GM19099 (cell line): ENCODE data around the gene PPP1R3D.
A peak's percentile ranks its signal among the peaks of the same experiment; 100 is the strongest.

Source experiments
- POLR2A ChIP-seq: IDR thresholded peaks from 3 replicates; pipeline ENCODE4 v1.6.1; 2011; ENCODE audit warnings: low read depth; ENCODE audit not compliant: insufficient read length; ENCODE audit errors: extremely low read depth

Gene PPP1R3D, protein sequence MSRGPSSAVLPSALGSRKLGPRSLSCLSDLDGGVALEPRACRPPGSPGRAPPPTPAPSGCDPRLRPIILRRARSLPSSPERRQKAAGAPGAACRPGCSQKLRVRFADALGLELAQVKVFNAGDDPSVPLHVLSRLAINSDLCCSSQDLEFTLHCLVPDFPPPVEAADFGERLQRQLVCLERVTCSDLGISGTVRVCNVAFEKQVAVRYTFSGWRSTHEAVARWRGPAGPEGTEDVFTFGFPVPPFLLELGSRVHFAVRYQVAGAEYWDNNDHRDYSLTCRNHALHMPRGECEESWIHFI

DNA sequence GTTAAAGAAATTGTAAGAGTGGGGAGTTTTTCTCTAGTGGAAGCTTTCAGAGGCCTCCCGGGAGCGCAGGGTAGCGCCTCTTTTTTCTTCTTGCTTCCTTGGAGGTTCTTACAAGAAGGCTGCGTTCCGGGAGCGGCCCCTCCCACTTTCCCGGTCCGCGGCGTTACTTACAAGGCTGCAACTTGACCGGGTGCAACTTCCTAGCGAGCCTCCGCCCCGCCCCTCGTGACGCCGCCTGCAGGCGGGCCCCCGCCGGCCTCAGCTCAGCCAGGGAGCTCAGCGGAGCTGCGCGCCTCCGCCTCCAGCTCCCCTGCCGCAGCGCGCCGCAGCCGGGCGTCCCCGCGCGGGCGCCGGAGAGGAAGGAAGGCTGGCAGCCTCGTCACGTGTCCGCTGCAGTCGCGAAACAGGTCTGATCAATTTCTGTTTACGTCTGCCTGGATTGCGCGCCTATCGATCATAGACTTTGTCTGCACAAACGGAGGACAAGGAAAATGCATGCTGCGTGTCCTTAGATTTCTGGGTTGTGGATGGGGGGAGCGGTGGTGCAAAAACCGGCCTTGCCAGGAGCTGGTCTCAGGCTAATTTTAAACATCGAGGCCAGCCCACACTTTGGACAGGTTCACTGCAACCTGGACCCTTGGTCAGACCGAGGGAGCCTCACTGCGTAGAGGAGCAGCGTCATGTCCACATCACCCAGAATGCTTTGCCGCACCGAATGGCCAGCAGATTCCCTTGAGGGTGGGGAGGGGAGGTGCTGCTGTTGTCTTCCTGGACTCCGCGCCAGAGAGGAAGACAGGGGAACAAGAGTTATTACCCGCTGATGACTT, at the start of gene PPP1R3D, which contains the start of gene FAM217B:
TSS of gene PPP1R3D (minus strand) at position 177 of the 827 bp plus-strand sequence. CDS start 374 bp downstream, outside the sequence.
TSS of gene FAM217B (plus strand) at position 261 of the 827 bp plus-strand sequence. CDS start 3,555 bp downstream, outside the sequence.
- TF ChIP-seq POLR2A, result peak; percentile 85

DNA sequence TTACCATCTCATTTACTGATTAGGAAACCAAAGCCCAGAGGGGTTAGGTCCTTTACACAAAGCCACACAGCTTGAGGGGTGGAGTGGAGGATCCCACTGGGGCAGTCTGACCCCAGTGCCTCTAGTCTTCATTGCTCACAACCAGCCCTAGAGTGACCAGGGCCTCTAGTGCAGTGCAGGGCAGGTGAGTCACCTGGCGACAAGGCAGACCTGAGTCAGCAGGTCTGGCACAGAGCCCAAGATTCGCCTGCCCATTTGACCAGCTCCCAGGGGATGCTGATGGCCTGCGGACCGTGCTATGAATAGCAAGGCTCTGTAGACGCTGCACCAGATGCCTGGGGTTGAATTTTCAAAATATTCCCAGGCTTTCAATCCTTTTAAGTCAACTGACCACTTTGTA, 48.0 kb upstream of the PPP1R3D start:
- TF ChIP-seq POLR2A, result no peak

DNA sequence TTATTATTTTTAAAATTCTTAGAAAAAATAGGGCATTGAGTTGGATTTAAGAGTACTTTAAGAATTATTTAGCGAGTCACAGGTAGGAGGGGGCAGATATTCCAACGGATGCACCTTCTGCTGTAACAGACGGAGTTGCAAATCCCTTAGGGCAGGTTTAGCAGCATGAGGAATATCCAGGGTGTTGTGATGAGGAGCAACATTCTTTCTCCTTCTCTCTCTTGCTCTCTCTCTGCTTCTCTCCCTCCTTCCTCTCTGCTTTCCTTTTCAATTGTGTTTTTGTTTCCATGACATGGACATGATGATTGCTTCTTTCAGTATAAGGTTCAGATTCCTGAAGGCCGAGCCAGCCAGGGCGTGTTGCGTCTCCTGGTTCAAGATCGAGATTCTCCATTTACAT, 47.0 kb upstream of the PPP1R3D start:
- no peak for TF ChIP-seq POLR2A

DNA sequence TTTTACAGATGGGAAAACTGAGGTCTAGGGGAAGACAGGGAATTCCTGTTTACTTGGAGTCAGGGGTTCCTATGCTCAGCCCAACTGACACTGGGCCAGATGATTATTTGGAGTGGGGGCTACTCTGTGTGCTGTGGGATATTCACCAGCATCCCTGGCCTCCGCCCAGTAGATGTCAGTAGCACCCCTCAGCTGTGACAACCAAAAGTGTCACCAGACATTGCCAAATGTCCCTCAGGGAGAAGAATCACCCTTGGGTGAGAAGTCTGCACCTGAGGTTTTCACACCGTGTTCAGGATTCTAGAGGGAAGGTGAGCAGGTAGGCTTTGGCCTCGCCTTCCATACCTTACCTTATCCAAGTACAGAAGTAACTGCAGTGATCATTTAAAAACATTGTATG, 45.8 kb upstream of the PPP1R3D start:
- no peak for TF ChIP-seq POLR2A

DNA sequence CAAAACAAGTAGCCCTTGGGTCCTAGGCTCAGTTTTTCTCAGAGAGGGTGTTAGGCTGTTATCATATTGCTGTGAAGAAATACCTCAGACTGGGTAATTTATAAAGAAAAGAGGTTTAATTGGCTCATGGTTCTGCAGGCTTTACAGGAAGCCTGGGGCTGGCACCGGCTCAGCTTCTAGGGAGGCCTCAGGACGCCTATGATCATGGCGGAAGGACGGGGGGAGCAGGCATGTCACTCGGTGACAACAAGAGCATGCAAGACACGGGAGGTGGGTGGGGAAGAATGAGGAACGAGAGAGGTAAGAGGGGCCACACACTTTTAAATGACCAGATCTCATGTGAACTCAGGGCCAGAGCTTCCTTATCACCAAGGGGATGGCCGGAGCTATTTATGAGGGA, 45.1 kb upstream of the PPP1R3D start:
- TF ChIP-seq POLR2A, result no peak

DNA sequence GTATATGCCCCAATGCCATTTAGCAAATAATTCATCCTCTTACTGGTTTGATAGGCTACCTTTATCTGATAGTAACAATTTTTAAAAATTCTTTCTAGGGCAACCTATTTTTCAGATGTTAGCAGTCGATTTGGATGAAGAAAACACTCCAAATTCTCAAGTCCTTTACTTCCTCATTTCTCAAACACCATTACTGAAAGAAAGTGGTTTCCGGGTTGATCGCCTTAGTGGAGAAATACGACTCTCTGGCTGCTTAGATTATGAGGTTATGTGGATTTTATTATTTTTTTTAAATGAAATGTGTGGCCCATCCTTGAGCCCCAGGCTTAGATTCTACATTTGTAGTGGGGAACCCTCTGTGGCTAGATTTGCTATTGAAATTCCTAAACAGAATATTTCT, 44.4 kb upstream of the PPP1R3D start:
- TF ChIP-seq POLR2A, result no peak

DNA sequence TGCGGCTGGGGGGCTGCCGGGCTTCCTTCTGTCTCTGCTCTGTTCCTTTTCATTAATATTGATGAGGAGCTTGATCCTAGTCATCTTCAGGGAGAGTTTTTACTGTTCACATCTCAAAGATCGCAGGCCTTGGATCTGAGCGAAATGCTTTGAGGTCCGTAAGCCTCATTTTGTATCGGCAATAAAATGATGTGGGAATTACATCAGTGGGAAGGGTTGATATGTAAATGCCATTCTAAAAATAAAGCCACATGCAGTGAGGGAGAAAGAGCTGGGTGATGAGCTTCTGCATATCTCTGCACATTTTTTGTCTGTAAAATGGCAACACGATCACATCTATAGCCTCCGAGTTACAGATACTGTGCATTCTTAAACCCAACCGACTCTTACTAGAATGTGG, 43.0 kb upstream of the PPP1R3D start:
- TF ChIP-seq POLR2A, result no peak

DNA sequence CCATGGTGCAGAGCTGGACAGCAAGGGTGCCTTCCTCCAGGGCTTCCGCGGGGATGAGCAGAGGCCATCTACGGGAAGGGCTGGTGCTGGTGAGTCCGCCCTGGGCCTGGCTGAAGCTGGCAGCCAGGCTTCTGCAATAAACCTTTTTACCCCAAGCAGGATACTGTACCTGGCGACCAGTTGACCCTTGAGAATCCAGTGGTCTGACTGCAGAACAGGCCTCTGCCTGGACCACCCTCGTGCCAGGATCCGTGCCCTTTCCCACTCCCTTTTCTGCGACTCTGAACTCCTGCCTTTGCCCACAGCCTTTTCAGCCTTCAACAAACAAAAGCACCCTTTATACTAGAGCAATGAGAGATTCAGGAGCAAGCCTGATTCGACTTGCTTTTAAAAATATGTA, 37.0 kb upstream of the PPP1R3D start:
- TF ChIP-seq POLR2A, result no peak

DNA sequence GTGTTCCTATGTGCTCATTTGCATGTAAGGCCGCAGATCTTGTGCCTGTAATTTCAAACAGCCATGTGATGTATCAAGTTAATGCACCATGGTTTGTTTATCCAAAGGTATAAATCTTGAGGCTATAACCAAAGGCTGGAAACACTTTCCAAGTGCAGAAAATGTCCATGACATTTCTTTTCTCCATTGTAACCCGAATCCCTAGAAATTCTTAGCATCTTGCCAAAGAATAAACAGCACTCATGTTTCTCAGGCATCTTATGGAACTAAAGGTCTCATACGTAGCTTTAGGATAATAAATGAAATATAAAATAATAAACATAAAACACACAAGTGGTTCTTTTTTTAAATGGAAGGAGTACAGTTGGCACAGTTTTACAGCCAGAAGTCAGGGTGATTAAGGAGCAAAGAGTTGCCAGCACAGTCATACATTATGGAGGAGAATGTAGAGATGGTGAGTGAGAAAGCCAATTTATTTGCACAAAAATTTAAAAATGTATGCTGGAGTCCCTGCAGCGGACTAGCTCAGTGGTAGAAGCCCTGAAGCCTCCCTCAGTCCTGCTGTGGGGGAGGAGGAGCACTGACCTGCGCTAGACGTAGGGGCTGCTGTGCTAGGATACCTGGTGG, 36.2 kb upstream of the PPP1R3D start:
- no peak for TF ChIP-seq POLR2A

DNA sequence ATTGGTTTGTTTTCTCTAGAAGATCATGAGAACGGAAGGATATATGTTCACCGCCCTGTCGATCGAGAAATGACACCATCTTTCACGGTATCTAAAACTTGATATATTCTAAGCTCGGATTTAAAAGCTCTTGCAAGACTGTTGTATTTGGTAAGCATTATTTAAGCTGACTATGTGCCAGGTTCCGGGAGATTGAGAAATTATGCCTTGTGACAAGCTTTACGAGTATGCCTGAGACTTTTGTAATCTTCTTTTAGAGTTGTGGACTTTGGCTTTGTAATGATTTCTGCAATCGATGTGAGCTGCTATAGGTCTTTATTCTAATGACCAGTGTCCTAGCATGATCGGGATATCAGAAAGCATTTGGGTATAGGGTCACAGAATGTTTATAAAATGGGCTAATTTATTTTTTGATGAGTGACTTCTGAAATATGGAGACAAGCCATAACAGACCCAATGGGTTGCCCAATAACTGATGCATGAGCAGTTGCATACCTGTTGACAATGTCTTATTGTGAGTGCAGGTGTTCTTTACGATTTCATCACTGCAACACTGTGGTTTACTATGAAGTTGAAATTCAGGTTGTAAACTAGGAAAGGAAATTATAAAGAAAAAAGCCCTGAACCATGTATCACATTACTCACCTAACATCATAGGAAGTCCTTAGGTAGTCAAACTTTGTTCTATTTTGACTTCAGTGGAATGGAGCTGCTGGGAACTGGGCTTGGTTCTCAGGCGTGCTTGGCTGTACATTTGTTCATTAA, 32.1 kb upstream of the PPP1R3D start:
- no peak for TF ChIP-seq POLR2A

DNA sequence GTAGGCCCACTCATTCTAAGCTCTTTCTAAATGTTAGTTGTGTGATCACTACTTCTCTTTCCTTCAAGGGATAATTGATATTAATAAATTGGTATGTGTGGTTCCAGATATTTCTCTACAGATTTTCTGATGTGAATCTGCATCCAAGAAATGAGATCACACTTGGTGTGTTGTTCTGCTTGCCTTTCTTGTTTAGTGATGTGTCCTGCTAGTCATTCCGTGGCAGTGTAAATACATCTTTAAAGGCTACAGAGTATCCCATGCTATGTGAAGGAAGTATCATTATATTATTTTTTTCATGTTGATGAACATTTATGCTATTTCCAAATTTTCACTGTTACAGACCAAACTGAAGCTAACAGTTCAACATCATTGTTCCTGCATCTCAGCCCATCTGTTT, 31.3 kb upstream of the PPP1R3D start:
- TF ChIP-seq POLR2A, result no peak

DNA sequence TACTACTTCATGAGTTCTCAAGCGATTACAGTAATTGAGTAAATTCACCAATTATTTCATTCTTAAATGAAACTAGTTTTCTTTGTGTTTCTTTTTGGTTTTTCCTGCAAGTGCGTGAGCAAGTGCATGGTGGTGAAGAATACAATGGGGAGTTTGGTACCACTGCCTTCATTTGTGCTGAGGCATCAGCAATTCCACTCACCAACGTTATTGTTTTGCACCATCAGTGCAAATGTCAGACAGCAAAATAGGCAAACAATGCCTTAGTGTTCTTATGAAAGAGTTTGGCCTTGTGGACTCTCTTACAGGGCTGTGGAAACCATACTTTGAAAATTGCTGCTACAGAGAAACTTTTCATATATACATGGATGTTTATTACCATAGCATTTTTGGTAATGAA, 26.3 kb upstream of the PPP1R3D start:
- no peak for TF ChIP-seq POLR2A

DNA sequence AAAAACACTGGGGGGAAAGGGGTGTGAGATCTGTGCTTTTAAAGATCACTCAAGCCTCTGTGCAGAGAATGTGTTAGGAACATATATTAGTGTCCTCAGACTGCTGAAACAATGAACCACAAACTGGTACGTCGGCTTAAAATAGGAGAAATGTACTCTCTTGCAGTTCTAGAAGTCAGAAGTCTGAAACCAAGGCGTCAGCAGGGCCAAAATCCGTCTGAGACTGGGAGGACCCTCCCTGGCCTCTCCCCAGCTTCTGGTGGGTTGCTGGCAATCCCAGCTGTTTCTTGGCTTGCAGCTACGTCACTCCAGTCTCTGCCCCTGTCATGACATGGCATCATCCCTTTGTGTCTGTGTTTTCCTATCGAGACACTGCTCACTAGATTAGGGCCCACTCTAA, 22.1 kb upstream of the PPP1R3D start:
- TF ChIP-seq POLR2A, result no peak

DNA sequence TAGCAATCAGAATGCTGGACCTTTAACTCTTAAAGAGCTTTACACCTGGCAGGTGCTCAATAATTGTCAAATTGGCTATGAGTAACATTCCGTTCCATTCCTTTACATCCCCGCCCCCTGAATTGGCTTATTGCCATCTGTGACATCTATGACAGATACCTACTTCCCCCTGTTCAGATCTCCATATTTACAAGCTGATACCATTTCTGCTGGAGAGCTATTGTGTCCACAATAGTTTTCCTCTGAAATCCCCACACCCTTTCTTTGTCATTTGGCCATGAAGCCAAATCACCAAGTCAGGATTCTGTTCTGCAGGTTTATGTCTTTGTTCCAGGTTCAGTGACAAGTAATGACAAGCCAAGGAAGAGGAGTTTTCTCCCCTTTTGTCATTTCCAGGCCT, 21.3 kb upstream of the PPP1R3D start:
- TF ChIP-seq POLR2A, result no peak

DNA sequence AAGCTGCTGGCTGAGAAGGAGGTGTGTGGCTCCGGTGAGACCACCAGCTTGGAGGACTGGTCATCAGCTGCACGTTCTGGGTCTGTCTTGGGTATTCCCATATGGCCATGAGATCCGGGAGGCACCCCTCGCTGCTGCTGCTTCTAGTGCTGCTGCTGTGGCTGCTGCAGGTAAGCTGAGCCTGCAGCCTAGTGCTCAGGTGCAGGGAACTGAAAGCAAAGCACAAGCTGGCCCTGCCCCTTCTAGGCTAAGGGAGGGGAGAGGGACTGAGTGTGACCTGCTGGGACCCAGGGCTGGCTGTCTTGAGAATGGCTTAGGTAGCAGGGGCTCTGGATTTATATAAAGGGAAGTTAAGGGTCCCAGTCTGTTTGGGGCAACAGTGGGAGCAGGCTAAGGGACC, 18.5 kb upstream of the PPP1R3D start:
- no peak for TF ChIP-seq POLR2A
